ENCODE data around the gene ACTL7A.
"Not testable (repeated sequence)": the region's sequence is repeated elsewhere in the genome, so short reads cannot be mapped to it uniquely, and the experiment has no call there.

GRCh38 chr9:108848296-108848695 is 13.8 kb upstream of the ACTL7A start:
- not testable (repeated sequence) for TF ChIP-seq CTCF (conservative IDR thresholded peaks at IDR 0.05); ZFX (IDR thresholded peaks at IDR 0.05)

All from C4-2B (cell line).